HCT116 (cell line): ENCODE measurements around the gene B3GNT4. TPM values are rescaled to one million over a fixed set of nuclear protein-coding genes. Genes with fewer than 3 reads are reported as not detected.
A peak's percentile ranks its signal among the peaks of the same experiment; 100 is the strongest.

ENCODE experiments used
- ATAC-seq: fragments of 200-7000 bp; cut with Tn5 transposase; 2 replicates; pipeline ENCODE4 v1.9.1; 2020; ENCODE audit warnings: mild to moderate bottlenecking, moderate library complexity
- BruUV-seq: library from RNA; stranded (reverse); fragments of 400-500 nt; replicated peaks from 2 replicates; lab custom pipeline; 2021; lab: Mats Ljungman, UMichigan
- CTCF ChIA-PET: fragments of 300-600 bp; sonication (Branson Sonifier 250); formaldehyde crosslinking; loops from one replicate; lab custom pipeline; 2021; ENCODE audit warnings: antibody characterized with exemption; lab: Charles Lee
- POLR2A ChIA-PET: fragments of 300-600, 350-600 bp; sonication (Branson Sonifier 250); formaldehyde crosslinking; loops from one replicate; lab custom pipeline; 2021; ENCODE audit warnings: antibody characterized with exemption; lab: Charles Lee
- RAD21 ChIA-PET, 2 experiments: fragments of 300-600 bp; sonication (Branson Sonifier 250); formaldehyde crosslinking; loops; one replicate each; lab custom pipeline; 2023; ENCODE audit warnings: low total read pairs in 2 of 2; ENCODE audit not compliant: uncharacterized antibody in 2 of 2, unreplicated experiment in 2 of 2, low non-redundant PET in 1 of 2; lab: Charles Lee
- DNase-seq: peaks from one replicate; pipeline ENCODE4 v3.0.0-alpha.2; 2010; ENCODE audit warnings: low read depth, low spot score
- H2AFZ ChIP-seq: fragments of 200-600 bp; shearing (Covaris generic), sonication (generic); 2 replicates; pipeline ENCODE4 v1.6.1; 2017; ENCODE audit warnings: low read depth, mixed run types, mixed read lengths, antibody characterized with exemption, low read length; ENCODE audit not compliant: poor library complexity, severe bottlenecking
- H3K27ac ChIP-seq: 2 replicates; pipeline ENCODE4 v1.5.1; 2012; ENCODE audit warnings: low read depth, low read length
- H3K27me3 ChIP-seq: fragments of 200-600 bp; sonication (generic); 2 replicates; pipeline ENCODE4 v1.6.1; 2016; ENCODE audit warnings: mixed run types, low read length, mixed read lengths; ENCODE audit not compliant: insufficient read depth
- H3K36me3 ChIP-seq, 2 experiments: fragments of 200-500 bp in 1 of 2; fragments of 200-600 bp in 1 of 2; sonication (Bioruptor generic) in 1 of 2; sonication (generic) in 1 of 2; 2 replicates each; pipeline versions ENCODE4 v1.5.1 to v1.6.1; 2014 to 2016; ENCODE audit warnings: low read length in 2 of 2, inconsistent platforms in 1 of 2, mixed read lengths in 1 of 2, mixed run types in 1 of 2; ENCODE audit not compliant: insufficient read depth in 2 of 2, control insufficient read depth in 1 of 2
- H3K4me1 ChIP-seq, 2 experiments: fragments of 200-600 bp in 1 of 2; sonication (generic) in 1 of 2; 2 replicates each; pipeline versions ENCODE4 v1.5.1 to v1.6.1; 2012 to 2017; ENCODE audit warnings: low read length in 2 of 2, inconsistent platforms in 1 of 2, mild to moderate bottlenecking in 1 of 2, mixed read lengths in 1 of 2, mixed run types in 1 of 2, moderate library complexity in 1 of 2; ENCODE audit not compliant: insufficient read depth in 2 of 2, control insufficient read depth in 1 of 2
- H3K4me2 ChIP-seq: fragments of 200-600 bp; sonication (generic); 2 replicates; pipeline ENCODE4 v1.6.1; 2017; ENCODE audit warnings: mixed run types, low read length, mixed read lengths
- H3K4me3 ChIP-seq, 2 experiments: fragments of 200-600 bp in 1 of 2; sonication (generic) in 1 of 2; replicated peaks in 1 of 2; 2 replicates each; pipeline ENCODE4 v1.5.1; 2011 to 2016; ENCODE audit warnings: low read length in 2 of 2, control low read depth in 1 of 2, low read depth in 1 of 2, mild to moderate bottlenecking in 1 of 2, mixed read lengths in 1 of 2, mixed run types in 1 of 2
- H3K79me2 ChIP-seq: fragments of 200-600 bp; sonication (generic); 2 replicates; pipeline ENCODE4 v1.6.1; 2017; ENCODE audit warnings: mild to moderate bottlenecking, mixed run types, low read length, moderate library complexity, mixed read lengths; ENCODE audit not compliant: insufficient read depth
- H3K9ac ChIP-seq: fragments of 200-600 bp; sonication (generic); 2 replicates; pipeline ENCODE4 v1.6.1; 2016; ENCODE audit warnings: low read length, mixed read lengths
- H3K9me2 ChIP-seq: fragments of 200-600 bp; sonication (generic), shearing (Covaris generic); 2 replicates; pipeline ENCODE4 v1.6.1; 2017; ENCODE audit warnings: mixed run types, mild to moderate bottlenecking, moderate library complexity; ENCODE audit not compliant: insufficient read depth
- H3K9me3 ChIP-seq, 2 experiments: fragments of 200-500 bp in 1 of 2; fragments of 200-600 bp in 1 of 2; sonication (Bioruptor generic) in 1 of 2; sonication (generic) in 1 of 2; 2 replicates each; pipeline ENCODE4 v1.6.1; 2014 to 2017; ENCODE audit warnings: low read length in 2 of 2, mixed read lengths in 2 of 2, inconsistent platforms in 1 of 2, low read depth in 1 of 2, mild to moderate bottlenecking in 1 of 2, mixed run types in 1 of 2, moderate library complexity in 1 of 2; ENCODE audit not compliant: control insufficient read depth in 1 of 2, insufficient read depth in 1 of 2
- H4K20me1 ChIP-seq: fragments of 200-600 bp; sonication (generic), shearing (Covaris generic); 2 replicates; pipeline ENCODE4 v1.6.1; 2017; ENCODE audit warnings: mixed run types, mild to moderate bottlenecking, moderate library complexity; ENCODE audit not compliant: insufficient read depth
- ATF3 ChIP-seq: IDR thresholded peaks from 2 replicates; pipeline ENCODE4 v1.6.1; 2012
- CBX3 ChIP-seq: IDR thresholded peaks from 2 replicates; pipeline ENCODE4 v1.6.1; 2012; ENCODE audit warnings: low read depth
- CEBPB ChIP-seq: IDR thresholded peaks from 2 replicates; pipeline ENCODE4 v1.6.1; 2012; ENCODE audit warnings: low read depth
- EGR1 ChIP-seq: IDR thresholded peaks from 2 replicates; pipeline ENCODE4 v1.6.1; 2012; ENCODE audit warnings: low read depth
- EZH2phosphoT487 ChIP-seq: fragments of 200-600 bp; IDR thresholded peaks from 2 replicates; pipeline ENCODE4 v1.6.1; 2018; ENCODE audit warnings: antibody characterized with exemption, borderline replicate concordance
- FOSL1 ChIP-seq: IDR thresholded peaks from 2 replicates; pipeline ENCODE4 v1.6.1; 2012; ENCODE audit warnings: low read depth
- JUND ChIP-seq: IDR thresholded peaks from 2 replicates; pipeline ENCODE4 v1.6.1; 2012
- MAX ChIP-seq: IDR thresholded peaks from 2 replicates; pipeline ENCODE4 v1.6.1; 2012
- POLR2A ChIP-seq: IDR thresholded peaks from 2 replicates; pipeline ENCODE4 v1.7.0; 2011; ENCODE audit warnings: borderline replicate concordance; ENCODE audit not compliant: insufficient read depth, insufficient read length; ENCODE audit errors: extremely low read depth
- REST ChIP-seq: IDR thresholded peaks from 2 replicates; pipeline ENCODE4 v1.6.1; 2012; ENCODE audit warnings: low read depth
- SIN3A ChIP-seq: IDR thresholded peaks from 2 replicates; pipeline ENCODE4 v1.6.1; 2012; ENCODE audit warnings: low read depth
- SRF ChIP-seq: IDR thresholded peaks from 2 replicates; pipeline ENCODE4 v1.6.1; 2012; ENCODE audit warnings: low read depth
- TCF7L2 ChIP-seq: IDR thresholded peaks from 2 replicates; pipeline ENCODE4 v1.7.0; 2011; ENCODE audit warnings: borderline replicate concordance, inconsistent platforms; ENCODE audit not compliant: insufficient read depth, insufficient read length; ENCODE audit errors: extremely low read depth
- YY1 ChIP-seq: IDR thresholded peaks from 2 replicates; pipeline ENCODE4 v1.6.1; 2011; ENCODE audit warnings: low read length, low read depth, moderate library complexity, mild to moderate bottlenecking; ENCODE audit not compliant: insufficient replicate concordance; ENCODE audit errors: extremely low read depth
- ZBTB33 ChIP-seq: IDR thresholded peaks from 2 replicates; pipeline ENCODE4 v1.6.1; 2011; ENCODE audit warnings: mild to moderate bottlenecking, low read length, moderate library complexity; ENCODE audit not compliant: insufficient replicate concordance; ENCODE audit errors: extremely low read depth
- ZFX ChIP-seq: fragments of 450-650 bp; IDR thresholded peaks from 2 replicates; pipeline ENCODE4 v1.6.1; 2017
- ZNF274 ChIP-seq: fragments of 200-500 bp; sonication (Bioruptor generic); IDR thresholded peaks from 2 replicates; pipeline ENCODE4 v1.6.1; 2014; ENCODE audit warnings: mild to moderate bottlenecking, low read depth, low read length, inconsistent platforms
- intact Hi-C: fragments of 100-400 bp; cut with micrococcal nuclease; formaldehyde crosslinking; loops from 2 replicates; pipeline ENCODE4 v1.10.0; 2022
- total RNA-seq: library from RNA; stranded (reverse); gene quantifications from one replicate; pipeline ENCODE4 v1.2.1, GENCODE V29; 2021; ENCODE audit not compliant: unreplicated experiment

B3GNT4 gene
- total RNA-seq, 1 experiment from 2014 or later = 7.1 TPM

GRCh38 chr12:122204167-122205052 is 901 bp downstream of the B3GNT4 start (continued):
- no peak for TF ChIP-seq EGR1

- CTCF ChIA-PET = no interaction called here
- TF ChIP-seq REST = no peak
- no peak for TF ChIP-seq TCF7L2
- TF ChIP-seq ATF3 = no peak
- TF ChIP-seq FOSL1 = no peak
- TF ChIP-seq SRF = no peak
- no peak for TF ChIP-seq MAX
- TF ChIP-seq POLR2A = no peak
- TF ChIP-seq ZFX = no peak
- TF ChIP-seq ZBTB33 = no peak
- no peak for TF ChIP-seq ZNF274
- TF ChIP-seq EGR1 = no peak
- TF ChIP-seq JUND = no peak
- TF ChIP-seq EZH2phosphoT487 = no peak
- no peak for TF ChIP-seq CBX3
- TF ChIP-seq CEBPB = no peak
- no peak for TF ChIP-seq SIN3A
- TF ChIP-seq YY1 = no peak
These were observed 1.8 kb downstream of the B3GNT4 start for GRCh38 chr12:122205053-122205925.

More at GRCh38 chr12:122205053-122205925, 1.8 kb downstream of the B3GNT4 start:
- peak overlapping the region; percentile 88; the same call in 1 of the 2 replicates for H3K4me2 ChIP-seq
- ATAC-seq (no peak), DNase-seq (no peak)
- TSS peak; percentile 35 for BruUV-seq
- no peak overlapping the region for H2AFZ ChIP-seq
- no peak overlapping the region for H3K4me3 ChIP-seq
- peaks cover 17 to 18% of the 10 kb centered on the region in 2 experiments; a peak in 3 of 4 replicates for H3K36me3 ChIP-seq
- H3K9me3 ChIP-seq = no peaks in the 10 kb centered on the region
- intact Hi-C loops = no loop called here
- RAD21 ChIA-PET = no interaction called here
- peaks cover 3% of the 10 kb centered on the region; the same call in 1 of the 2 replicates for H3K79me2 ChIP-seq
- no peaks in the 10 kb centered on the region for H3K27me3 ChIP-seq
- H3K4me1 ChIP-seq = peaks cover 2 to 31% of the 10 kb centered on the region in 2 experiments; a peak in 3 of 4 replicates
- POLR2A ChIA-PET = no interaction called here
- no peak overlapping the region for H3K9ac ChIP-seq
- H3K9me2 ChIP-seq = no peaks in the 10 kb centered on the region
- no peaks in the 10 kb centered on the region for H4K20me1 ChIP-seq
- no peak overlapping the region for H3K27ac ChIP-seq
